Measurements from ENCODE around the gene USP20. TPM values are rescaled to one million over a fixed set of nuclear protein-coding genes. Genes with fewer than 3 reads are reported as not detected.
A peak's percentile ranks its signal among the peaks of the same experiment; 100 is the strongest.

USP20 gene
- total RNA-seq, 2 experiments from 2014 or later, result 51.1 to 55.4 TPM

DNA sequence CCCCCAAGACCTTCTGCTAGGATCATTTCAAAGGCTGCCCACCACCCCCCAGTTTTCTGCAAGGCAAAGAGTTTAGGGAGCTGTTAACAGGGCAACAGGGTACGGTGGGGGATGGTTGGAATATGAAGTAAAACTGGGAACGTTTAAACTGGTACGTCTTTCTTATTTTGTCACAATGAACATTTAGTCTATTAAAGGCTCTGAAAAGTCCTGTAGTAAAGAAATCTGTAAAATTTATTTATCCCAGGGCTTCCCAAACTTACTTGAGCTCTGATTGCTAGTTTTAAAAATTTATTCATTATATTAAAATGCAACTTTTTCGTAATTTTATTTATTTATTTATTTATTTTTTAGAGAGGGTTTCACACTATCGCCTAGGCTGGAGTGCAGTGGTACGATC is 62.0 kb downstream of the USP20 start:
- Mint-ChIP-seq H3K4me3 (no peak overlapping the region), H3K36me3 (peaks cover 89% of the 10 kb centered on the region), H3K27me3 (no peaks in the 10 kb centered on the region), H3K4me1 (peaks cover 66% of the 10 kb centered on the region), H3K27ac (peak overlapping the region; percentile 98), H3K9me3 (peaks cover 4% of the 10 kb centered on the region)
- DNase-seq, result no peak

DNA sequence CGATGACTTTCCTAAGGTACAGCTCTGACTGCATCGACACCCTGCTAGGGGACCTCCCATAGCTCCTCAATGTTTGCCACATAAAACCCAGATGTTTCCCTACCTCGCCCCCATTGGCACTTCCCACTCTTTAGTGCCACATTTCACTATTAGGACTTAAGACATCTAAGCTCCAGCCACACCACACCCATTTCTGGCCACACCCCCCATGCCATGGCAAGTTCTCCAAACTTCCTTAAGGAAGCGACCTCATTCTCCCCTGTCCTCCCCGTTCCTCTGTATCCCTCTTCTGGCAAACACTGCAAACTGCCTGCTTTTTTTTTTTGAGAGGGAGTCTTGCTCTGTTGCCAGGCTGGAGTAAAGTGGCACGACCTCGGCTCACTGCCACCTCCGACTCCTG is 62.9 kb downstream of the USP20 start:
- H3K36me3 Mint-ChIP-seq, result peaks cover 91% of the 10 kb centered on the region
- DNase-seq, result no peak
- peaks cover 4% of the 10 kb centered on the region for H3K9me3 Mint-ChIP-seq

GRCh38 chr9:129899620-129900019 is 64.4 kb downstream of the USP20 start:
- peak overlapping the region; percentile 85 for H3K27ac Mint-ChIP-seq
- H3K4me1 Mint-ChIP-seq, result peaks cover 59% of the 10 kb centered on the region
- no peak overlapping the region for H3K4me3 Mint-ChIP-seq
- H3K27me3 Mint-ChIP-seq, result no peaks in the 10 kb centered on the region
- H3K9me3 Mint-ChIP-seq, result peaks cover 4% of the 10 kb centered on the region
- no peak for DNase-seq
- peaks cover 91% of the 10 kb centered on the region for H3K36me3 Mint-ChIP-seq

More for the DNA sequence above, 62.9 kb downstream of the USP20 start:
- no peaks in the 10 kb centered on the region for H3K27me3 Mint-ChIP-seq
- peaks cover 67% of the 10 kb centered on the region for H3K4me1 Mint-ChIP-seq
- no peak overlapping the region for H3K4me3 Mint-ChIP-seq
- peak overlapping the region; percentile 18 for H3K27ac Mint-ChIP-seq

DNA sequence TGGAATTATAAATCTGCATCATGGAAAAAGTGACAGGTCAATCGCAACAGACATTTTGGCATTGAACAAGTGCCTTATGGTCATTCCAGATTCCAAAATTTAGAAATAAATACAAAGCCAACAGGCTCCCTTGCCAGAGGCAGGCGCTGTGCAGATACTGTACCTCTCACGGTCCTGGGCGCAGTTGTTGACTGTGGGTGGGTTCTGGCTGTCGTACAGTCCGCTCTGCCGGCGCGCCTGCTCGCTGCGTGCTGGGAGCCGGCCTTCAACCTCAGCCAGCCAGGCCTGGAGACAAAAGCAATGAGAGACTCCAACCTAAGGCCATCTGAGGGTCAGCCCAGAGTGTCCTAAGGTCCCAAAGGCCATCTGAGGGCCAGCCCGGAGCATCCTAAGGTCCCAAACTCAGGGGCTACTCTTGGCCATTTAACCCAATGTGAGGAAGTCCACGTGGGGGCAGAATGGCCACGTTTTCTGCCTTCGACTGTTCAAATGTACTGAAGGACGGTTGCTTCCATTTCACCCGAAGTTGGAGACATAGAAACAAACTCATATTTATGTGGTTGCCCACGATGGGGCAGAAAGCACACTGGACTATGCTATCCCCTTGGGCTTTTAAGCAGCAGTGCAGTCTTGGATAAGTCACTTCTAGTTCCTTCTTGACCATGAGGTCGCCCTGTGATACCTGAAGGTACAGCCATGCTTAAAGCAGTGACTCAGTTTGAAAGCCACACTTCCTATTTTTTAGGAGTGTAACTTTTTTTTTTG is 65.2 kb downstream of the USP20 start:
- no peaks in the 10 kb centered on the region for H3K27me3 Mint-ChIP-seq
- H3K9me3 Mint-ChIP-seq, result peaks cover 4% of the 10 kb centered on the region
- no peak overlapping the region for H3K4me3 Mint-ChIP-seq
- H3K27ac Mint-ChIP-seq, result peak overlapping the region; percentile 85
- no peak for DNase-seq
- peaks cover 86% of the 10 kb centered on the region for H3K36me3 Mint-ChIP-seq
- peaks cover 55% of the 10 kb centered on the region for H3K4me1 Mint-ChIP-seq

DNA sequence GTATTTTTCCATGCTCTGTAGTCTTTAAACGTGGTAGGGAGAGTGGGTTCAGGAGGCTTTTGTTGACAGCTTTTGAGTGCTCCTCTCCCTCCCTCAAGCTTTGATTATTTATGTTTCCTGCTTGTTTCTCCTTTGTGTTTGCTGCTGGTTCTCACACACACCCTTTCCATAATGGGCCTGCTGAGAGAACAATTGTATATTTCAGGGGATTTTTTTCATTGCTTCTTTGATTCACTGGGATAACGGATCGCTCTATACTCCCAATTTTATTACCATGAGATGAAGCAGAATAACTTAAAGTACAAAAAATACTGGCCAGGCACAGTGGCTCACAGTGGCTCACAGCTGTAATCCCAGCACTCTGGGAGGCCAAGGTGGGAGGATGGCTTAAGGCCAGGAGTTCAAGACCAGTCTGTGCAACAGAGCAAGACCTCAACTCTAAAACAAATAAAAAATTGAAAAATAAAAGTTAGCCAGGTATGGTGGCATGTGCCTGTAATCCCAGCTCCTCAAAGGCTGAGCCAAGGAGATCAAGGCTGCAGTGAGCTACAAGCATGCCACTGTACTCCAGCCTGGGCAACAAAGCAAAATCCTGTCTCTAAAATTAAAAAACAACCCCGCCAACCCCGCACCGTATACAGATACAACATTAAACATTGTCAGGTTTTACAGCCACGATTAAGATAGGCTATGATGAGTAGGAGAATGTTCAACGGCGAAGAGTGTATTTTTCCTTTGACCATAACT is 66.9 kb downstream of the USP20 start:
- Mint-ChIP-seq H3K36me3 (peaks cover 82% of the 10 kb centered on the region), H3K4me1 (peaks cover 41% of the 10 kb centered on the region), H3K27me3 (no peaks in the 10 kb centered on the region), H3K27ac (peak overlapping the region; percentile 85), H3K9me3 (peaks cover under 1% of the 10 kb centered on the region), H3K4me3 (no peak overlapping the region)
- no peak for DNase-seq

GRCh38 chr9:129902740-129903134 is 67.5 kb downstream of the USP20 start:
- DNase-seq, result no peak
- Mint-ChIP-seq H3K27me3 (no peaks in the 10 kb centered on the region), H3K27ac (peak overlapping the region; percentile 85), H3K4me1 (peaks cover 40% of the 10 kb centered on the region), H3K36me3 (peaks cover 82% of the 10 kb centered on the region), H3K9me3 (no peaks in the 10 kb centered on the region), H3K4me3 (no peak overlapping the region)

- no peak for DNase-seq
- peaks cover 35% of the 10 kb centered on the region for H3K4me1 Mint-ChIP-seq
- no peak overlapping the region for H3K4me3 Mint-ChIP-seq
- H3K27me3 Mint-ChIP-seq, result no peaks in the 10 kb centered on the region
- peaks cover 72% of the 10 kb centered on the region for H3K36me3 Mint-ChIP-seq
- peak overlapping the region; percentile 2 for H3K27ac Mint-ChIP-seq
- no peaks in the 10 kb centered on the region for H3K9me3 Mint-ChIP-seq
These were observed 69.5 kb downstream of the USP20 start for GRCh38 chr9:129904734-129905133.

DNA sequence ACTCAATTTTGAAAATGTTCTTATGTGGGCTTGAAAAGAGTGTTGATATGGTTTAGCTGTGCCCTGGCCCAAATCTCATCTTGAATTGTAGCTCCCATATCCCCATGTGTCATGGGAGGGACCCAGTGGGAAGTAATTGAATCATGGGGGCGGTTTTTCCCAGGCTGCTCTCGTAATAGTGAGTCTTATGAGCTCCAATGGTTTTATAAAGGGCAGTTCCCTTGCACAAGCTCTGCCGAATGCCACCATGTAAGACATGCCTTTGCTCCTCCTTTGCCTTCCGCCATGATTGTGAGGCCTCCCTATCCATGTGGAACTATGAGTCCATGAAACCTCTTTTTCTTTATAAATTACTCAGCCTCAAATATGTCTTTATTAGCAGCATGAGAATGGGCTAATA is 71.0 kb downstream of the USP20 start:
- Mint-ChIP-seq H3K36me3 (peaks cover 65% of the 10 kb centered on the region), H3K27ac (peak overlapping the region; percentile 25), H3K9me3 (no peaks in the 10 kb centered on the region), H3K4me1 (peaks cover 32% of the 10 kb centered on the region), H3K4me3 (no peak overlapping the region), H3K27me3 (no peaks in the 10 kb centered on the region)
- no peak for DNase-seq

GRCh38 chr9:129907201-129907600 is 71.9 kb downstream of the USP20 start:
- no peak overlapping the region for H3K27ac Mint-ChIP-seq
- H3K4me3 Mint-ChIP-seq, result no peak overlapping the region
- no peaks in the 10 kb centered on the region for H3K9me3 Mint-ChIP-seq
- DNase-seq, result no peak
- H3K27me3 Mint-ChIP-seq, result no peaks in the 10 kb centered on the region
- H3K36me3 Mint-ChIP-seq, result peaks cover 56% of the 10 kb centered on the region
- peaks cover 28% of the 10 kb centered on the region for H3K4me1 Mint-ChIP-seq

GRCh38 chr9:129908906-129909305 is 73.6 kb downstream of the USP20 start:
- DNase-seq, result no peak
- H3K27me3 Mint-ChIP-seq, result no peaks in the 10 kb centered on the region
- peaks cover 48% of the 10 kb centered on the region for H3K36me3 Mint-ChIP-seq
- H3K4me3 Mint-ChIP-seq, result no peak overlapping the region
- H3K27ac Mint-ChIP-seq, result peak overlapping the region; percentile 70
- H3K9me3 Mint-ChIP-seq, result no peaks in the 10 kb centered on the region
- H3K4me1 Mint-ChIP-seq, result peaks cover 20% of the 10 kb centered on the region

DNA sequence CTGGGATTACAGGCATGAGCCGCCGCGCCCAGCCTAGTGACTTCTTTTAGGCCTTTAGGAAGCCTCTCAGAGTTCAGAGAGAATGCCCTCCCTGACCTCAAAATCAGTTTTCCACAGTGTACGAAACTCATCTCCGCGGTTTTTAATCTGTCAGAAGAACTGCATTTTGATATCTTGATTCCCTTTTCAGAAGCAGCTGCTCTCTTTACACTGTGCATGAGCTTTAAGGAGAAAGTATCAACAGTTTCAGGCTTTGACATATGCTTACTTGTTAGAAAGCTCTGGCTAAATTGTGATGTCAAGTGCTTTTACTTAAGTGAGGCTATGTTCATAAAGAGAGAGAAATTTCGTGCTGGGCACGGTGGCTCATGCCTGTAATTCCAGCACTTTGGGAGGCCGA is 74.6 kb downstream of the USP20 start:
- peaks cover 40% of the 10 kb centered on the region for H3K36me3 Mint-ChIP-seq
- no peak for DNase-seq
- H3K27me3 Mint-ChIP-seq, result no peaks in the 10 kb centered on the region
- no peak overlapping the region for H3K4me3 Mint-ChIP-seq
- H3K4me1 Mint-ChIP-seq, result peaks cover 17% of the 10 kb centered on the region
- peak overlapping the region; percentile 70 for H3K27ac Mint-ChIP-seq
- H3K9me3 Mint-ChIP-seq, result no peaks in the 10 kb centered on the region

DNA sequence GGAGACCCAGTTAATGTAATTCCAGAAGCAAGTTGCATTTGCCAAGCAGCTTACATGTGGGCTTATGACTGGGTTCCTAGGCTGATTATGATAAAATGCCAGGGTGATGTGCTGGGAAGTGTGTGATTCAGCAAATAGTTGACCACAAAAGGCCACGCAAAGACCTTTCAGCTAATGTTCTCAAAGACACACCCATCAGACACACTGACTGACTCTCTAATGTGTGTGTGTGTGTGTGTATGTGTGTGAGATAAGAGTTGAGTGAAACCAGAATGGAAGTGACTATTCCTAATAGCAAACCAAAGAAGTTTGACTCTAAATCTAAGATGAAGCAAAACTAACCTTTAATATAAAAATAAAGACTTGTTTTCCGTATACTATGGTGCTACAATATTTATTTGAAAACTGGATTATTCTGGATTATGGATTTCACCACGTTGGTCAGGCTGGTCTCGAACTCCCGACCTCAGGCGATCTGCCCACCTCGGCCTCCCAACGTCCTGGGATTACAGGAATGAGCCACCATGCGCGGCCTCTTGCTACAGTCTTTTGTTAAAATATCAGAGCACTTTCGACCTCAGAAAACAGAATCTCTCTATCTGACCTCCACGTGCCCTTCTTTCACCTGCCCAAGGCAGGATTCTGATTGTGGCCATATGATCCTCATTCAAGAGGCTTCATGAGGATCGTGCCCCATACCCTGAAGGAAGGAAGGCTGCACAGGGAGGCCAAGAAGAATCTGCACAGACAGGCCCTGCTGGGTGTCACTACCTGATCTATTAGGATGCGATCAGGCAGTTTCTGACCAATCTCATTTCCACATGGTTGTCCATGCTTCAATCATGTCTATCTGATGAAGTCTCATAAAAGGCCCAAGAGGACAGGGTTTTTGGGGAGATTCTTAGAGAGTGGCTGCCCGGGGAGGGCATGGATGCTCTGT is 75.6 kb downstream of the USP20 start:
- no peak overlapping the region for H3K4me3 Mint-ChIP-seq
- H3K27me3 Mint-ChIP-seq, result no peaks in the 10 kb centered on the region
- DNase-seq, result no peak
- H3K9me3 Mint-ChIP-seq, result no peaks in the 10 kb centered on the region
- peak overlapping the region; percentile 59 for H3K27ac Mint-ChIP-seq
- peaks cover 41% of the 10 kb centered on the region for H3K36me3 Mint-ChIP-seq
- H3K4me1 Mint-ChIP-seq, result peaks cover 14% of the 10 kb centered on the region

GRCh38 chr9:129914051-129914450 is 78.8 kb downstream of the USP20 start:
- peaks cover 27% of the 10 kb centered on the region for H3K36me3 Mint-ChIP-seq
- H3K27ac Mint-ChIP-seq, result no peak overlapping the region
- H3K9me3 Mint-ChIP-seq, result no peaks in the 10 kb centered on the region

DNA sequence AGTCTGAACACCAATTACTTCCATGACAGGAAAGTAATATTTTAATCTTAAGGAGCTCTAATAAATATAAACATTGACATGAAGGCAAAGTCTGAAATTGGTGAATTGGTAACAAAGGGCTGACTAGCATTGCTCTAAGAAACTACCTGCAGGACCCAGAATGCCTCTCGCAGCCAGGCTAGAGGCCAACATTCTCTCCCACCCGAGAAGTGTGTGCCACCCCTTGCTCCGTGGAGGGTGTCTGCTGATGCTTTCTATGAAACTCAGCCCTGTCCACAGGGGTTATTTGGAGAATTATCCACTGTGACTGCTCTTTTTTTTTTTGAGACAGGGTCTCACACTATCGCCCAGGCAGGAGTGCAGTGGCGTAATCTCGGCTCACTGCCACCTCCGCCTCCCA is 81.4 kb downstream of the USP20 start:
- Mint-ChIP-seq H3K36me3 (peaks cover 31% of the 10 kb centered on the region), H3K4me1 (peaks cover 25% of the 10 kb centered on the region)

More at GRCh38 chr9:129914051-129914450, 78.8 kb downstream of the USP20 start:
- no peak for DNase-seq
- Mint-ChIP-seq H3K4me3 (no peak overlapping the region), H3K27me3 (no peaks in the 10 kb centered on the region), H3K4me1 (peaks cover 25% of the 10 kb centered on the region)

More for the DNA sequence above, 81.4 kb downstream of the USP20 start:
- Mint-ChIP-seq H3K27ac (no peak overlapping the region), H3K27me3 (no peaks in the 10 kb centered on the region), H3K4me3 (no peak overlapping the region), H3K9me3 (no peaks in the 10 kb centered on the region)
- DNase-seq, result no peak

All from activated naive CD8-positive, alpha-beta T cell treated with anti-CD3 and anti-CD28 coated beads for 36 hours (primary cell).